GM19035 (cell line): ENCODE measurements around the gene MUC21.

Experiments
- ATAC-seq: cut with Tn5 transposase; IDR thresholded peaks from one replicate; pipeline ENCODE4 v1.9.1; 2021; ENCODE audit not compliant: unreplicated experiment

The MUC21 gene

DNA sequence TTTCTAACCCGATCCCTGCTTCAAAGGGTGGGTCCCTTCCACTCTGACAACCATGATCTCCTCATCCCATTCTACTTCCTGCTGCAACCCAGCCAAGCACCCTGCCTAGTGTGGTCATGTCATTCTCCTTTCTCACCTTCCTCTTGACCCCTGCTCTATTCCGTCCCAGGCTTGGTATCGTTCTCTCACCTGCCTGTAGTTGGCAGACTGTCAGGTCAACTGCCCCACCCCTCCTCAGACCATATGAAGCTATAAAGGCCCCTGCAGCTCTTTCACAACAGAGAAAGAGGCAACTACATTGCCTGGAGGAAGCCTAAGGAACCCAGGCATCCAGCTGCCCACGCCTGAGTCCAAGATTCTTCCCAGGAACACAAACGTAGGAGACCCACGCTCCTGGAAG is at the start of gene MUC21:
TSS of gene MUC21 (plus strand) at position 280 of the 400 bp plus-strand sequence. CDS start 241 bp downstream, outside the sequence.
- ATAC-seq = no peak

- ATAC-seq = no peak
Measured at GRCh38 chr6:30935018-30935417, 48.5 kb upstream of the MUC21 start.

GRCh38 chr6:30937265-30937664 is 46.3 kb upstream of the MUC21 start:
- ATAC-seq = no peak

- no peak for ATAC-seq
Measured at GRCh38 chr6:30938730-30939129, 44.8 kb upstream of the MUC21 start.

GRCh38 chr6:30939473-30939872 is 44.0 kb upstream of the MUC21 start:
- no peak for ATAC-seq

- no peak for ATAC-seq
Measured at GRCh38 chr6:30940361-30940986, 43.0 kb upstream of the MUC21 start, which contains the start of gene MUCL3. Gene MUCL3 (plus strand): TSS chr6:30940973. CDS start chr6:30941000, 27 bp downstream.

GRCh38 chr6:30942338-30943060 is 41.0 kb upstream of the MUC21 start:
- no peak for ATAC-seq

DNA sequence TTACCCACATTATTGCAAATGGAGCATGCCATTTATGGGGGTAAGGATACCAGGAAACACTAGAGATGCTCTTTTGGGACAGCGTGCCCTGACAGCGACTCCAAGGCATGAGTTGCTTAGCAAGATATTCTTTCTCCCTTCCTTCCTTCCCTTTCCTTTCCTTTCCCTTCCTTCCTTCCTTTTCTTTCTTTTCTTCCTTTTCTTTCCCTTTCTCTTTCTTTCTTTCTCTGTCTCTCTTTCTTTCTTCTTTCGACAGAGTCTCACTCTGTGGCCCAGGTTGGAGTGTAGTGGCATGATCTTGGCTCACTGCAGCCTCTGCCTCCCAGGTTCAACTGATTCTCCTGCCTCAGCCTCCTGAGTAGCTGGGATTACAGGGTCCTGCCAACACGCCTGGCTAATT is 39.5 kb upstream of the MUC21 start:
- ATAC-seq = no peak

GRCh38 chr6:30945281-30945680 is 38.2 kb upstream of the MUC21 start:
- no peak for ATAC-seq

GRCh38 chr6:30947231-30947630 is 36.3 kb upstream of the MUC21 start:
- ATAC-seq = no peak

DNA sequence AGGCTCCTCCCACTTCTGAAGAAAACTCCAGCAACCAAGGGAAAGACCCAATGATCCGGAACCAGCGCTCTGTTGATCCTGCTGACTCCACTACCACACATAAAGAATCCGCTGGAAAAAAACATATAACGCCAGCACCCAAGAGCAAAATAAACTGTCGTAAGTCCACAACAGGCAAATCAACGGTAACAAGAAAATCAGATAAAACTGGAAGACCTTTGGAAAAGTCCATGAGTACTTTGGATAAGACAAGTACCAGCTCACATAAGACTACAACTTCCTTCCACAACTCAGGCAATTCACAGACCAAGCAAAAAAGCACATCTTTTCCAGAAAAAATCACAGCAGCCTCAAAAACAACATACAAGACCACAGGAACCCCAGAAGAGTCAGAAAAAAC is 34.7 kb upstream of the MUC21 start:
- no peak for ATAC-seq

GRCh38 chr6:30951907-30952469 is 31.5 kb upstream of the MUC21 start:
- no peak for ATAC-seq

DNA sequence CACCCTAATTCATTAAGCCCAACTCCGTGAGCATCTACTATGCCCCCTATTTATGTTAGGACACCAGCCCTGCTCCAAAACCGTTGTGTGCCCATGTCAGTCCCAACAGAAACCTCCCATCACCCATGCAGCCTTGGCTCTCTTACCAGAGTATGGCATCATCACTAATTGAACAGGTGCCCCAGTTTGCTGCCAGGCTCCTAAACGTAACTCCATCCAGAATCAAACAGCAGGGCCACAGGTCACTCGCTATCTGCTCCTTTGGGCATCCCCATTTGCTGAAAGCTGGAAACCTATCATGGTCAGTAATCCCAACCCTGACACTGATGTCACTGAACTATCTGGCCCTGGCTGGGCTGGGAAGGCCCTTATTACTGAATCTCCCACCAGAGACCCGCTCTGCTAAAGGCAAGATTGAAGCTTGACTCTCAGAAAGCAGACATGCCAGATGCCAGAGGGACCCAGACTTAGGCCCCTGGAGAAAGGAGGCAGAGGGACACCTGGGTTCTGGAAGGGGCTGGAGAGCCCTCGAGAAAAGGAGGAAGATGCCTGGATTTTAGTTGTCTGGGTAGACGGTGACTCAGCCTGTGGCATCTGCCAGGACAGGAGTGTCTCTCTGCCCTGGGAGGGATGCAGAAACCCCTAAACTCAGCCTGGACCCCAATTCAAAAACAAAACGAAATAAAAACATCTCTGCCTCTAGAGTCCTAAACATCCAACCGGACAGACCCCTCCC is 28.7 kb upstream of the MUC21 start:
- no peak for ATAC-seq

- no peak for ATAC-seq
Measured at GRCh38 chr6:30955367-30956042, 28.0 kb upstream of the MUC21 start.

DNA sequence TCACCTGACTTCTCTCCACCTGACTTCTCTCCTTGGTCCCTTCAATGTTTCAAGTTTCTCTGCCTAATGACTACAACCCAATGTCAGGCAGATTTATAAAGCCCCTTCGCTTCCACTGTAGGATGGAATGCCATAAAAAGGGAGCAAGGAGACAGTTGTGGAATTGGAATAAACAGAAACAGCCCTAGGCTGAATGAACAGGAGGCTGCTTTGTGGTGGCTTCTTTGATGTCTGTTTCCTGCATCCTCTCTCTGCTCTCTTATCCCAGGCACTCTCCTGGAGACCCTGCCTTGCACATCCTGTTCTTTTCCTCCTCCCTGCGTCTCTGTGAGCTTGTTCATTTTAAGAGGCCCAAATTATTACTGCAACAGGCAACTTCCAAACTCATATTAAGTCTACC is 25.8 kb upstream of the MUC21 start:
- ATAC-seq = no peak

- ATAC-seq = no peak
Measured at GRCh38 chr6:30960907-30961673, 22.4 kb upstream of the MUC21 start.

DNA sequence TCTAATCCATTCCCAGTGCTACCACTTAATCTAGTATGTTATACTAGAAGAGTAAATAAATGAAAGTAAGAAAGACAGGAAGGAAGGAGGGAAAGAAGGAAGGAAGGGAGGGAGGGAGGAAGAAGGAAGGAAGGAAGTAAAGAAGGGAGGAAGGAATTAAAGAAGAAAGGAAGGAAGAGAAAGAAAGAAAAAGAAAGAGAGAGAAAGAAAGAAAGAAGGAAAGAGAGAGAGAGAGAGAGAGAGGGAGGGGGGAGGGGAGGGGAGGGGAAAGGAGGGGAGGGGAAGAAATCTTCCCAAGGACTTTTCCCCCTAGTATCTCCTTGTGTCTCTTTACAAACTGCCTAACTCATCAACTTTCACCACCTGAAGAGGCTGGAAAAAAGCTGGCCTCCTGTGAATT is 20.8 kb upstream of the MUC21 start:
- ATAC-seq = no peak

DNA sequence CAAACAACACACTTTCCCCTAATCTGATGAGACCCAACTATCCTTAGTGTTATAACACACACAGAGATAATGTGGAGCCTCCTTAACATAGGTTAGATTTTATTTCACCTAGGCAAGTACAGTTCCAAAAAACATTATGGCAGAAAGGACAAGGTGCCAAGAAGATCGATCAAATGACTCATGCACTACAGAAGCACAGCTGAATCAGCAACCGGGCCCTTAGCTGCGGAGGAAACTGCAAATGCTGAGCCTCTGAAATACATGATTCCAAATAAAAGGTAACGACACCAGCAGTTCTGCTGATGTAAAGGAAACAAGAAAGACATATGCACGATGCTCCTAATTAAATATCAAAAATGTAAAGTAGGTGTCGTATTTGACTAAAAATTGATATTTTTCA is 19.9 kb upstream of the MUC21 start:
- no peak for ATAC-seq

DNA sequence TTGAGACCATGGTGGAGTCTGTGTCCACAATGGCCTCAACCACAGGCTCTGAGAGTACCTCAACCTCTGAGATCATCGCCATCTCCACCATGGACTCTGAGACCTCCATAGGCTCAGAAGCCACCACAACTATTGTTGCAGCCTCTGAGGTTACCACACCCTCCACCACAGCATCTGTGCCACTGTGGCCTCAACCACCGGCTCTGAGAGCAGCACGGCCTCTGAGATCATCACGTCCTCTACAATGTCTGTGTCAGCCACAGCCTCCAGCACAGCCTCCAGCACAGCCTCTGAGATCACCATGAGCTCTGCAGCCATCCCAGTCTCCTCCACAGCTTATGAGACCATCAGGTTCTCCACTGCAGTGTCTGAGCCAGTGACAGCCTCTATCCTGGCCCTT is 19.4 kb upstream of the MUC21 start:
- no peak for ATAC-seq

DNA sequence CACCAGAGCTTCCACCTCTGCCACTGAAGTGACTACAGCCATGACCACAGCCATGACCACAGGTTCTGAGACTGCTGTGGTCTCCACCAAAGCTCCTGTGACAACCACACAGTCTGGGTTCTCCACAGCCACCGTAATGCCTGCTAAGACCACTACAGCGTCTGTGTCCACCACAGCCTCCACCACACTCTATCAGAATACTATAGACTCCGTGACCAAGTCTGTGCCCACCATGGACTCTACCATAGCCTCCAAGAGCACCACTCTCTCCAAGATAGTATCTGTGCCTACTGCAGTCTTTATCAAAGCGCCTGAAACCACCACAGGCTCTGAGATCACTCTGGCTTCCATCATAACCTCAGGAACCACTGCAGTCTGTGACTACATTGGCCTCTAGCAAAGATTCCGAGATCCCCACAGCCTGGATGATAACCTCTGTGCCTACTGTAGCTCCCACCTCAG is 18.3 kb upstream of the MUC21 start:
- ATAC-seq = no peak
